ENCODE data around the gene REM2.
A peak's percentile ranks its signal among the peaks of the same experiment; 100 is the strongest.

- TF ChIP-seq CTCF (IDR thresholded peaks at IDR 0.05; ENCODE audit: low read depth, low read length, poor library complexity, severe bottlenecking) (peak; percentile 67), EZH2phosphoT487 (IDR thresholded peaks at IDR 0.05; ENCODE audit: borderline replicate concordance, low read length) (no peak)
These were observed 17.2 kb downstream of the REM2 start for GRCh38 chr14:22900081-22900799.

Measured in DOHH2 (cell line).